H1 (cell line): ENCODE measurements around the gene RITA1.

ENCODE experiments used
- ATF3 ChIP-seq: IDR thresholded peaks from 2 replicates; pipeline ENCODE4 v1.6.1; 2011; ENCODE audit warnings: low read depth, mild to moderate bottlenecking, low read length; ENCODE audit not compliant: insufficient read depth
- CEBPB ChIP-seq: IDR thresholded peaks from 2 replicates; pipeline ENCODE4 v1.6.1; 2012; ENCODE audit warnings: low read depth, low read length
- CHD7 ChIP-seq: fragments of 300-600 bp; sonication (generic); IDR thresholded peaks from 2 replicates; pipeline ENCODE4 v1.7.1; 2012; ENCODE audit warnings: low read length, moderate library complexity, mild to moderate bottlenecking, inconsistent platforms; ENCODE audit not compliant: insufficient replicate concordance
- CTCF ChIP-seq, 3 experiments: IDR thresholded peaks; 1 replicate in 2 of 3; 2 replicates in 1 of 3; pipeline versions ENCODE4 v1.5.1 to v1.6.1; 2011; ENCODE audit warnings: low read length in 3 of 3, mild to moderate bottlenecking in 3 of 3, inconsistent platforms in 2 of 3, low read depth in 1 of 3, moderate library complexity in 1 of 3; ENCODE audit not compliant: insufficient read depth in 1 of 3; ENCODE audit errors: control extremely low read depth in 1 of 3
- EZH2 ChIP-seq: fragments of 200-600 bp; sonication (generic); IDR thresholded peaks from 2 replicates; pipeline ENCODE4 v1.7.1; 2012; ENCODE audit warnings: low read depth, mild to moderate bottlenecking, moderate library complexity, low read length, inconsistent platforms; ENCODE audit not compliant: severe bottlenecking
- HDAC6 ChIP-seq: IDR thresholded peaks from one replicate; pipeline ENCODE4 v1.7.1; 2012; ENCODE audit warnings: low read depth, mild to moderate bottlenecking, inconsistent platforms, low read length, moderate library complexity
- POLR2AphosphoS5 ChIP-seq: IDR thresholded peaks from 2 replicates; pipeline ENCODE4 v1.6.1; 2011; ENCODE audit warnings: low read depth, low read length
- RXRA ChIP-seq: IDR thresholded peaks from 2 replicates; pipeline ENCODE4 v1.6.1; 2011; ENCODE audit warnings: low read depth, mild to moderate bottlenecking, low read length, moderate library complexity; ENCODE audit not compliant: insufficient read depth
- SIN3A ChIP-seq, 2 experiments: IDR thresholded peaks in 1 of 2; conservative IDR thresholded peaks in 1 of 2; 2 replicates each; pipeline ENCODE4 v1.6.1; 2011 to 2012; ENCODE audit warnings: low read length in 2 of 2, improper control_type of control experiment in 1 of 2, low read depth in 1 of 2, mild to moderate bottlenecking in 1 of 2
- SP2 ChIP-seq: IDR thresholded peaks from 2 replicates; pipeline ENCODE4 v1.6.1; 2012; ENCODE audit warnings: mild to moderate bottlenecking, low read length, inconsistent platforms
- TEAD4 ChIP-seq: IDR thresholded peaks from 2 replicates; pipeline ENCODE4 v1.6.1; 2012; ENCODE audit warnings: low read depth, low read length, inconsistent platforms, mixed read lengths
- YY1 ChIP-seq: IDR thresholded peaks from 2 replicates; pipeline ENCODE4 v1.6.1; 2011; ENCODE audit warnings: low read depth, mild to moderate bottlenecking, low read length
- ZNF274 ChIP-seq: IDR thresholded peaks from 2 replicates; pipeline ENCODE4 v1.7.0; 2012; ENCODE audit warnings: low read length, borderline replicate concordance; ENCODE audit errors: extremely low read depth

- no peak for TF ChIP-seq CTCF (IDR thresholded peaks at IDR 0.05; ENCODE audit: control extremely low read depth in 1 of 3, insufficient read depth in 1 of 3, low read depth in 1 of 3, low read length in 3 of 3)
- no peak for TF ChIP-seq CHD7
- no peak for TF ChIP-seq RXRA
- no peak for TF ChIP-seq TEAD4
- TF ChIP-seq HDAC6: no peak
- no peak for TF ChIP-seq EZH2
- TF ChIP-seq SP2: no peak
- no peak for TF ChIP-seq ZNF274
- TF ChIP-seq ATF3: no peak
- TF ChIP-seq SIN3A (conservative IDR thresholded peaks at IDR 0.05 in 1 of 2, IDR thresholded peaks at IDR 0.05 in 1 of 2; ENCODE audit: low read depth in 1 of 2, low read length in 2 of 2): no peak
- TF ChIP-seq CEBPB: no peak
- TF ChIP-seq POLR2AphosphoS5: no peak
- TF ChIP-seq YY1: no peak
Observed at GRCh38 chr12:113180333-113180732, 5.2 kb upstream of the RITA1 start.
